T-helper 2 cell treated with Interferon-gamma antibody and Interleukin-4, amounts not matched to agents 5 μg/mL and 100 μg/mL, for 36 hours (primary cell): ENCODE results near the gene PRKN.
A peak's percentile ranks its signal among the peaks of the same experiment; 100 is the strongest.

ENCODE experiments used
- DNase-seq: peaks from one replicate; pipeline ENCODE4 v3.0.0; 2021; ENCODE audit warnings: low spot score
- H3K27ac Mint-ChIP-seq: one replicate; pipeline ENCODE4 v1.8.0; 2021; ENCODE audit warnings: mild to moderate bottlenecking, mixed read lengths
- H3K27me3 Mint-ChIP-seq: one replicate; pipeline ENCODE4 v1.8.0; 2021; ENCODE audit warnings: low read depth, mixed read lengths
- H3K36me3 Mint-ChIP-seq: one replicate; pipeline ENCODE4 v1.8.0; 2021; ENCODE audit warnings: low read depth, mixed read lengths
- H3K4me1 Mint-ChIP-seq: one replicate; pipeline ENCODE4 v1.8.0; 2021; ENCODE audit warnings: low read depth, mixed read lengths
- H3K4me3 Mint-ChIP-seq: one replicate; pipeline ENCODE4 v1.8.0; 2022; ENCODE audit warnings: mild to moderate bottlenecking, moderate library complexity, mixed read lengths
- H3K9me3 Mint-ChIP-seq: one replicate; pipeline ENCODE4 v1.8.0; 2021; ENCODE audit warnings: mixed read lengths

The PRKN gene

GRCh38 chr6:161405418-161405817 is 1322.1 kb downstream of the PRKN start:
- H3K4me3 Mint-ChIP-seq = no peak overlapping the region
- H3K27ac Mint-ChIP-seq = no peak overlapping the region
- no peaks in the 10 kb centered on the region for H3K36me3 Mint-ChIP-seq
- H3K9me3 Mint-ChIP-seq = no peaks in the 10 kb centered on the region
- H3K27me3 Mint-ChIP-seq = no peaks in the 10 kb centered on the region
- H3K4me1 Mint-ChIP-seq = no peaks in the 10 kb centered on the region
- DNase-seq = no peak

- Mint-ChIP-seq H3K9me3 (no peaks in the 10 kb centered on the region), H3K27ac (no peak overlapping the region), H3K36me3 (no peaks in the 10 kb centered on the region), H3K4me3 (no peak overlapping the region), H3K27me3 (peaks cover 2% of the 10 kb centered on the region), H3K4me1 (no peaks in the 10 kb centered on the region)
- DNase-seq = no peak
These were observed 1323.8 kb downstream of the PRKN start for GRCh38 chr6:161403717-161404116.

GRCh38 chr6:161401587-161402309 is 1325.8 kb downstream of the PRKN start:
- Mint-ChIP-seq H3K4me1 (no peaks in the 10 kb centered on the region), H3K27ac (no peak overlapping the region), H3K4me3 (no peak overlapping the region)

GRCh38 chr6:161400671-161401070 is 1326.9 kb downstream of the PRKN start:
- H3K27me3 Mint-ChIP-seq = peaks cover 23% of the 10 kb centered on the region
- DNase-seq = no peak
- no peaks in the 10 kb centered on the region for H3K36me3 Mint-ChIP-seq
- no peaks in the 10 kb centered on the region for H3K4me1 Mint-ChIP-seq
- H3K9me3 Mint-ChIP-seq = no peaks in the 10 kb centered on the region
- H3K27ac Mint-ChIP-seq = no peak overlapping the region
- no peak overlapping the region for H3K4me3 Mint-ChIP-seq

More at GRCh38 chr6:161401587-161402309, 1325.8 kb downstream of the PRKN start:
- no peaks in the 10 kb centered on the region for H3K9me3 Mint-ChIP-seq
- peaks cover 18% of the 10 kb centered on the region for H3K27me3 Mint-ChIP-seq
- H3K36me3 Mint-ChIP-seq = no peaks in the 10 kb centered on the region
- no peak for DNase-seq

GRCh38 chr6:161396539-161396938 is 1331.0 kb downstream of the PRKN start:
- Mint-ChIP-seq H3K4me3 (no peak overlapping the region), H3K27ac (no peak overlapping the region), H3K27me3 (peaks cover 23% of the 10 kb centered on the region), H3K36me3 (no peaks in the 10 kb centered on the region), H3K9me3 (no peaks in the 10 kb centered on the region), H3K4me1 (no peaks in the 10 kb centered on the region)
- no peak for DNase-seq

GRCh38 chr6:161395716-161396231 is 1331.8 kb downstream of the PRKN start:
- H3K27ac Mint-ChIP-seq = no peak overlapping the region
- H3K36me3 Mint-ChIP-seq = no peaks in the 10 kb centered on the region
- DNase-seq = no peak
- H3K9me3 Mint-ChIP-seq = no peaks in the 10 kb centered on the region
- no peak overlapping the region for H3K4me3 Mint-ChIP-seq
- no peaks in the 10 kb centered on the region for H3K4me1 Mint-ChIP-seq
- peaks cover 23% of the 10 kb centered on the region for H3K27me3 Mint-ChIP-seq

GRCh38 chr6:161394437-161394836 is 1333.1 kb downstream of the PRKN start:
- Mint-ChIP-seq H3K9me3 (no peaks in the 10 kb centered on the region), H3K36me3 (no peaks in the 10 kb centered on the region), H3K4me1 (no peaks in the 10 kb centered on the region), H3K27ac (no peak overlapping the region), H3K27me3 (peaks cover 23% of the 10 kb centered on the region), H3K4me3 (no peak overlapping the region)
- DNase-seq = no peak

- Mint-ChIP-seq H3K4me3 (no peak overlapping the region), H3K27me3 (peaks cover 22% of the 10 kb centered on the region), H3K9me3 (no peaks in the 10 kb centered on the region), H3K36me3 (no peaks in the 10 kb centered on the region), H3K27ac (no peak overlapping the region), H3K4me1 (no peaks in the 10 kb centered on the region)
- peak; percentile 70 for DNase-seq
These were observed 1333.7 kb downstream of the PRKN start for GRCh38 chr6:161393839-161394364.

GRCh38 chr6:161393292-161393691 is 1334.3 kb downstream of the PRKN start:
- Mint-ChIP-seq H3K4me3 (no peak overlapping the region), H3K27ac (no peak overlapping the region), H3K9me3 (no peaks in the 10 kb centered on the region), H3K27me3 (peaks cover 19% of the 10 kb centered on the region), H3K36me3 (no peaks in the 10 kb centered on the region), H3K4me1 (no peaks in the 10 kb centered on the region)
- no peak for DNase-seq

- no peak overlapping the region for H3K4me3 Mint-ChIP-seq
- no peaks in the 10 kb centered on the region for H3K27me3 Mint-ChIP-seq
- no peak for DNase-seq
- H3K36me3 Mint-ChIP-seq = no peaks in the 10 kb centered on the region
- no peaks in the 10 kb centered on the region for H3K9me3 Mint-ChIP-seq
- H3K27ac Mint-ChIP-seq = no peak overlapping the region
- H3K4me1 Mint-ChIP-seq = no peaks in the 10 kb centered on the region
These were observed 1337.8 kb downstream of the PRKN start for GRCh38 chr6:161389756-161390155.

- Mint-ChIP-seq H3K4me1 (no peaks in the 10 kb centered on the region), H3K9me3 (no peaks in the 10 kb centered on the region), H3K27me3 (peaks cover 7% of the 10 kb centered on the region), H3K4me3 (no peak overlapping the region), H3K27ac (no peak overlapping the region), H3K36me3 (no peaks in the 10 kb centered on the region)
- DNase-seq = no peak
These were observed 1343.6 kb downstream of the PRKN start for GRCh38 chr6:161383951-161384350.

- no peaks in the 10 kb centered on the region for H3K9me3 Mint-ChIP-seq
- no peaks in the 10 kb centered on the region for H3K4me1 Mint-ChIP-seq
- H3K36me3 Mint-ChIP-seq = no peaks in the 10 kb centered on the region
- DNase-seq = no peak
- no peak overlapping the region for H3K27ac Mint-ChIP-seq
- no peak overlapping the region for H3K4me3 Mint-ChIP-seq
- peaks cover 7% of the 10 kb centered on the region for H3K27me3 Mint-ChIP-seq
These were observed 1347.6 kb downstream of the PRKN start for GRCh38 chr6:161379834-161380582.

GRCh38 chr6:161378115-161378514 is 1349.5 kb downstream of the PRKN start:
- H3K36me3 Mint-ChIP-seq = no peaks in the 10 kb centered on the region
- no peak overlapping the region for H3K4me3 Mint-ChIP-seq
- H3K27ac Mint-ChIP-seq = no peak overlapping the region
- peaks cover 7% of the 10 kb centered on the region for H3K27me3 Mint-ChIP-seq
- DNase-seq = no peak
- no peaks in the 10 kb centered on the region for H3K4me1 Mint-ChIP-seq
- no peaks in the 10 kb centered on the region for H3K9me3 Mint-ChIP-seq

GRCh38 chr6:161377116-161377515 is 1350.5 kb downstream of the PRKN start:
- Mint-ChIP-seq H3K4me3 (no peak overlapping the region), H3K27me3 (peaks cover 7% of the 10 kb centered on the region), H3K36me3 (no peaks in the 10 kb centered on the region), H3K4me1 (no peaks in the 10 kb centered on the region), H3K27ac (no peak overlapping the region), H3K9me3 (no peaks in the 10 kb centered on the region)
- no peak for DNase-seq
